Measurements from ENCODE around the gene RFX1.

The RFX1 gene

DNA sequence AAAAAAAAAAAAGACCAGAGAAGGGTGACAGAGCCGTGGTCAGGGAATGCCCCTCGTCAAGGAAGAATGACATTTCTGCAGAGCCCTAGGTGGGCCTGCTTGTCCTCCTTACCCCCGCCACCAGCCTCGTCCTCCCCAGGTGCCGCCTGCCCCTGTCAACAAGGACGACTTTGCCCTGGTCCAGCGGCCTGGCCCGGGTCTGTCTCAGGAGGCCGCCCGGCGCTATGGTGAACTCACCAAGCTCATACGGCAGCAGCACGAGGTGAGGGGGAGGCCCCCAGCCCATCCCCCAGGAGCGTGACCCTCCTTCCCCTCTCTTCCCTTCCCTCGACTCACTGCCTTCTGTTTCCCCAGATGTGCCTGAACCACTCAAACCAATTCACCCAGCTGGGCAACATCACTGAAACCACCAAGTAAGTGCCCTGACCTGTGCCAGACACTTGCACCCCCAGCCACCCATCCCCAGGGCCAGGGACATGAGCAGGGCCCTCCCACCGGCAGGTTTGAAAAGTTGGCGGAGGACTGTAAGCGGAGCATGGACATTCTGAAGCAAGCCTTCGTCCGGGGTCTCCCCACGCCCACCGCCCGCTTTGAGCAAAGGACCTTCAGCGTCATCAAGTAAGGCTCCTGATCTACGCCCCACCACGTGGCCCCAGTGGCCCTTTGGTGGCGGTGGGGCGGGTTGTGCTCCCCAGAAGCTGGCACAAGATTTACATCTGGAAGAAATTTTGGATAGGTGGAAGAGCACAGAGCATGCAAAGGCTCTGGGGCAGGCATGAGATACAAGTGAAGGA is 82.7 kb downstream of the RFX1 start:
- TF ChIP-seq EGR1 (IDR thresholded peaks at IDR 0.05) (no peak), TCF12 (IDR thresholded peaks at IDR 0.05; ENCODE audit: low read depth) (no peak), YY1 (IDR thresholded peaks at IDR 0.05; ENCODE audit: low read depth) (no peak), CEBPB (IDR thresholded peaks at IDR 0.05) (no peak), NFIC (IDR thresholded peaks at IDR 0.05) (no peak), TEAD4 (IDR thresholded peaks at IDR 0.05) (no peak), RAD21 (IDR thresholded peaks at IDR 0.05; ENCODE audit: low read depth) (no peak), TAF1 (IDR thresholded peaks at IDR 0.05; ENCODE audit: low read depth) (no peak)
- TF ChIP-seq, protein P1, sequence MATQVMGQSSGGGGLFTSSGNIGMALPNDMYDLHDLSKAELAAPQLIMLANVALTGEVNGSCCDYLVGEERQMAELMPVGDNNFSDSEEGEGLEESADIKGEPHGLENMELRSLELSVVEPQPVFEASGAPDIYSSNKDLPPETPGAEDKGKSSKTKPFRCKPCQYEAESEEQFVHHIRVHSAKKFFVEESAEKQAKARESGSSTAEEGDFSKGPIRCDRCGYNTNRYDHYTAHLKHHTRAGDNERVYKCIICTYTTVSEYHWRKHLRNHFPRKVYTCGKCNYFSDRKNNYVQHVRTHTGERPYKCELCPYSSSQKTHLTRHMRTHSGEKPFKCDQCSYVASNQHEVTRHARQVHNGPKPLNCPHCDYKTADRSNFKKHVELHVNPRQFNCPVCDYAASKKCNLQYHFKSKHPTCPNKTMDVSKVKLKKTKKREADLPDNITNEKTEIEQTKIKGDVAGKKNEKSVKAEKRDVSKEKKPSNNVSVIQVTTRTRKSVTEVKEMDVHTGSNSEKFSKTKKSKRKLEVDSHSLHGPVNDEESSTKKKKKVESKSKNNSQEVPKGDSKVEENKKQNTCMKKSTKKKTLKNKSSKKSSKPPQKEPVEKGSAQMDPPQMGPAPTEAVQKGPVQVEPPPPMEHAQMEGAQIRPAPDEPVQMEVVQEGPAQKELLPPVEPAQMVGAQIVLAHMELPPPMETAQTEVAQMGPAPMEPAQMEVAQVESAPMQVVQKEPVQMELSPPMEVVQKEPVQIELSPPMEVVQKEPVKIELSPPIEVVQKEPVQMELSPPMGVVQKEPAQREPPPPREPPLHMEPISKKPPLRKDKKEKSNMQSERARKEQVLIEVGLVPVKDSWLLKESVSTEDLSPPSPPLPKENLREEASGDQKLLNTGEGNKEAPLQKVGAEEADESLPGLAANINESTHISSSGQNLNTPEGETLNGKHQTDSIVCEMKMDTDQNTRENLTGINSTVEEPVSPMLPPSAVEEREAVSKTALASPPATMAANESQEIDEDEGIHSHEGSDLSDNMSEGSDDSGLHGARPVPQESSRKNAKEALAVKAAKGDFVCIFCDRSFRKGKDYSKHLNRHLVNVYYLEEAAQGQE (IDR thresholded peaks at IDR 0.05; ENCODE audit: low read depth) = no peak
- TF ChIP-seq, protein P2, sequence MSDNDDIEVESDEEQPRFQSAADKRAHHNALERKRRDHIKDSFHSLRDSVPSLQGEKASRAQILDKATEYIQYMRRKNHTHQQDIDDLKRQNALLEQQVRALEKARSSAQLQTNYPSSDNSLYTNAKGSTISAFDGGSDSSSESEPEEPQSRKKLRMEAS (IDR thresholded peaks at IDR 0.05) = no peak

DNA sequence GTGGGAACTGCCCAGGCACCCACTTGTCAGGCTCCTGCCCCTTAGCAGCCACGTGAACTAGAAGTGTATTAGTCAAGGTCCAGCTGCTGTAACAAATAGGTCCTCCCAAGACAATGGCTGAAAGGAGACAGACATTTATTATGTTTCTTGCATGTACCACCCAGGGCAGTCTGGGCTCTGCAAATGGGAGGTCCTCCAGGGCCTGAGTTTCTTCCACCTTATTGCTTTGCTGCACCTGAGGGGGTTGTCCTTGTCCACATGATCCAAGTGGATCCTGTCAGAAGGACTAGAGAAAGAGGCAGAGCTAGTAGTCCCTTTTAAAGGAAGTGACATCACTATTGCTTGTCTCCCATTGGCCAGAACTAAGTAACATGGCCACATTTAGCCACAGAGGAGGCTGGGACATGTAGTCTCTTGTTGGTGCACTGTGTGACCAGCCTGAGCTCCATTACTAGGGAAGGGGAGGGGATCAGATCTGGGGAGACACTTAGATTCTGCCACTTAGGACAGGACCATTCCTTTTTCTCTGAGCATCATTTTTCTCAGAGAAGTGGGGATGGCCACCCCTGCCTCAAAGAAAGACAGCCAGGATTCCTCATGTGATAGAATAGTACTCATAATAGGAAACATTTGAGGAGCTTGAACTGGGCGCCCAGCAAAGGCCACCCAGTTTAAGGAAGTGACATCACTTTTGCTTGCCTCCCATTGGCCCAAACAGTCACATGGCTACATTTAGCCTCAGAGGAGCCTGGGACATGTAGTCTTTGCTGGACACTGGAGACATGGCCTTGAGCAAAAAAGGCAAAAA is 85.0 kb downstream of the RFX1 start:
- TF ChIP-seq YY1 (IDR thresholded peaks at IDR 0.05; ENCODE audit: low read depth) = peak; percentile 86
- no peak for TF ChIP-seq TEAD4 (IDR thresholded peaks at IDR 0.05)
- TF ChIP-seq CREB1 (IDR thresholded peaks at IDR 0.05; ENCODE audit: low read depth) = peak; percentile 39; the same call in 1 of the 2 replicates
- TF ChIP-seq, protein P3, sequence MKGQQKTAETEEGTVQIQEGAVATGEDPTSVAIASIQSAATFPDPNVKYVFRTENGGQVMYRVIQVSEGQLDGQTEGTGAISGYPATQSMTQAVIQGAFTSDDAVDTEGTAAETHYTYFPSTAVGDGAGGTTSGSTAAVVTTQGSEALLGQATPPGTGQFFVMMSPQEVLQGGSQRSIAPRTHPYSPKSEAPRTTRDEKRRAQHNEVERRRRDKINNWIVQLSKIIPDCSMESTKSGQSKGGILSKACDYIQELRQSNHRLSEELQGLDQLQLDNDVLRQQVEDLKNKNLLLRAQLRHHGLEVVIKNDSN (IDR thresholded peaks at IDR 0.05) = peak; percentile 96
- no peak for TF ChIP-seq CEBPB (IDR thresholded peaks at IDR 0.05)

DNA sequence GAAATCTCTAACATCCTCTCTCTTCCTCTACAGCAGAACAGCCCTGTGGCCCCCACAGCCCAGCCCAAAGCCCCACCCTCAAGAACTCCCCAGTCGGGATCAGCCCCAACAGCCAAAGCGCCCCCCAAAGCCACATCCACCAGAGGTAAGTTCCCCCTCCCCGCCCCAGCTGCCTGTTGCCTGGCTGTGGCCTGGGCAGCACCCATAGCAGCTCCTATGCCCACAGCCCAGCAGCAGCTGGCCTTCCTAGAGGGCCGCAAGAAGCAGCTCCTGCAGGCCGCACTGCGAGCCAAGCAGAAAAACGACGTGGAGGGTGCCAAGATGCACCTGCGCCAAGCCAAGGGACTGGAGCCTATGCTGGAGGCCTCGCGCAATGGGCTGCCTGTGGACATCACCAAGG is 85.6 kb downstream of the RFX1 start:
- TF ChIP-seq EGR1 (IDR thresholded peaks at IDR 0.05) (no peak), TCF12 (IDR thresholded peaks at IDR 0.05; ENCODE audit: low read depth) (no peak), EP300 (IDR thresholded peaks at IDR 0.05; ENCODE audit: borderline replicate concordance) (no peak), FOXM1 (IDR thresholded peaks at IDR 0.05; ENCODE audit: borderline replicate concordance, low read depth) (no peak)
- TF ChIP-seq, protein P2 (IDR thresholded peaks at IDR 0.05) = no peak

DNA sequence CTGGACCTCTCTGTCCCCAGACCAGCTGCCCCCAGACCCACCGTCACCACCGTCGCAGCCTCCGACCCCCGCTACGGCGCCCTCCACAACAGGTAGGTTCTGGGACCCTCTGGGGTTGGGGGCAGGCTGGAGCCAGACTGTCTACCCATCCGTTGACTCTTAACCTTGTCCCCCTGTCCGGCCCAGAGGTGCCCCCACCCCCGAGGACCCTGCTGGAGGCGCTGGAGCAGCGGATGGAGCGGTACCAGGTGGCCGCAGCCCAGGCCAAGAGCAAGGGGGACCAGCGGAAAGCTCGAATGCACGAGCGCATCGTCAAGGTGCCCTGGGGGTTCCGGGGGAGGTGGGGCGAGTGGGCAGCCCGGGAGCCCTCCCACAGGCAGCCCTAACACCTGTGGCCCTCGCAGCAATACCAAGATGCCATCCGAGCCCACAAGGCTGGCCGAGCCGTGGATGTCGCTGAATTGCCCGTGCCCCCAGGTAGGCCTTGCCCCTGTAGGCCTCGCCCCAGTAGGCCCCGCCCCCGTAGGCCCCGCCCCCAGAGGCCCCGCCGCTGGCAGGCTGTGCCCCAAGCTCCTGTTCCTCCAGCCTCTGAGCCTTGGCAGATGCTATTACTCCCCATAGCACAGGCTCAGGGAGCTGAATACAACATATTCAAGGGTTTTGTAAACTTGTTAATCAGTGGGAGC is 87.3 kb downstream of the RFX1 start:
- no peak for TF ChIP-seq RAD21 (IDR thresholded peaks at IDR 0.05; ENCODE audit: low read depth)

DNA sequence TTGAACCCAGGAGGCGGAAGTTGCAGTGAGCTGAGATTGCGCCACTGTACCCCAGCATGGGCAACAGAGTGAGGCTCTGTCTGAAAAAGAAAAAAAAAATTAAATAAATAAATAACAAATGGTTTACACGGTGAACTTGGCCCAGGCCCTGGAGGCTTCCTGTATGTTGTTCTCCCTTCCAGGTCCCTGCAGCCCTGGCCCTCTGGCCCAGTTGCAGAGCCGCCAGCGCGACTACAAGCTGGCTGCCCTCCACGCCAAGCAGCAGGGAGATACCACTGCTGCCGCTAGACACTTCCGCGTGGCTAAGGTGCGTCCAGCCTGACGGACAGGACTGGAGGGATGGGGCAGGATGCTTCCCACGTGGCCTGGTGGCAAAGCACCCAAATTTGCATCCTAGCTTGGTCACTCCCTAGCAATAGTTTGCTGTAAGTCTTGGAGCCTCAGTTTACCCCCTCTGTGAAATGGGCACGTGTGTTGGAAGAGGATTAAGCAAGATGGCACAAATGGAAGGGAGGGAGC is 88.2 kb downstream of the RFX1 start:
- TF ChIP-seq, protein P3 (IDR thresholded peaks at IDR 0.05) = no peak
- TF ChIP-seq, protein P2 (IDR thresholded peaks at IDR 0.05) = no peak

DNA sequence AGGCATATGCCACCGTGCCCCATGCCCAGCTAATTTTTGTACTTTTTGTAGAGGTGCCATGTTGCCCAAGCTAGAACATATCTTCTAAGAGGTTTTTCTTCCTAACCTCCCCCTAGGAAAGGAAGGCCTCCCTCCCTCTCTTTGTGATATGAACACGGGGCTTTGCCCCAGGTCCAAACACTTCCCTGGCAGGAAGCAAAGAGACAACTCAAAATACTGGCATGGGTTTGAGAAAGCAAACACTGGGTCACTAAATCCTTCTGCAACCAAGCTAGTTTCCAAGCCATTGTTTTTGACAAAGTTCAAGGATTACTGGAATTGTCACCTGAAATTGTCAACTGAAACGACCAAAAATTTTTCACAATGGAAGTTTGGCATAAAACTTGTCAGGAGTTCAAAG is 91.3 kb downstream of the RFX1 start:
- TF ChIP-seq RAD21 (IDR thresholded peaks at IDR 0.05; ENCODE audit: low read depth) (no peak), CEBPB (IDR thresholded peaks at IDR 0.05) (no peak), YY1 (IDR thresholded peaks at IDR 0.05; ENCODE audit: low read depth) (no peak), FOXM1 (IDR thresholded peaks at IDR 0.05; ENCODE audit: borderline replicate concordance, low read depth) (no peak), NFIC (IDR thresholded peaks at IDR 0.05) (no peak), EGR1 (IDR thresholded peaks at IDR 0.05) (no peak), ZBTB7A (IDR thresholded peaks at IDR 0.05; ENCODE audit: low read depth) (no peak), EP300 (IDR thresholded peaks at IDR 0.05; ENCODE audit: borderline replicate concordance) (no peak), TCF12 (IDR thresholded peaks at IDR 0.05; ENCODE audit: low read depth) (no peak), TEAD4 (IDR thresholded peaks at IDR 0.05) (no peak), TAF1 (IDR thresholded peaks at IDR 0.05; ENCODE audit: low read depth) (no peak)
- TF ChIP-seq, protein P1 (IDR thresholded peaks at IDR 0.05; ENCODE audit: low read depth) = no peak

Data from Ishikawa (cell line).